Hepatocyte (in vitro differentiated cells): ENCODE data around the gene CERS3.

Experiments
- CTCF ChIP-seq: fragments of 200-600 bp; sonication (generic); IDR thresholded peaks from 2 replicates; pipeline ENCODE4 v1.5.1; 2016; ENCODE audit warnings: antibody characterized with exemption, mild to moderate bottlenecking; ENCODE audit not compliant: poor library complexity
- EZH2 ChIP-seq: fragments of 200-600 bp; sonication (generic); IDR thresholded peaks from 2 replicates; pipeline ENCODE4 v1.6.1; 2016; ENCODE audit warnings: antibody characterized with exemption, mild to moderate bottlenecking, borderline replicate concordance

- TF ChIP-seq CTCF (peak; percentile 39), EZH2 (no peak)
Measured at GRCh38 chr15:100383302-100384107, 145.2 kb downstream of the CERS3 start.
